Sciatic nerve (tissue), 2 donors: ENCODE measurements around the gene SEMA4B. TPM values are rescaled to one million over a fixed set of nuclear protein-coding genes. Genes with fewer than 3 reads are reported as not detected.

ENCODE experiments used
- ATAC-seq: fragments of 200-7000 bp; cut with Tn5 transposase; one replicate; pipeline ENCODE4 v1.9.1; 2020; ENCODE audit warnings: mild to moderate bottlenecking, moderate library complexity
- DNase-seq: peaks from one replicate; pipeline ENCODE4 v3.0.0-alpha.2; 2020; ENCODE audit warnings: low spot score
- intact Hi-C: fragments of 100-400 bp; cut with DNase I; formaldehyde crosslinking; loops from one replicate; pipeline ENCODE4 v1.14.2; 2022
- total RNA-seq: library from RNA; stranded (reverse); fragmentation: NEBNext Ultra II Directional; extraction: Animal tissue kit (Norgen Biotek cat#: 25700); gene quantifications from one replicate; pipeline ENCODE4 v1.2.1, GENCODE V29; 2021
- donor health status: DM: no; HTN: no; CAD: no.
- donor health status: DM: no; HTN: no; CAD: no.

Gene SEMA4B
- total RNA-seq, 1 donor from 2014 or later = 55.9 TPM

DNA sequence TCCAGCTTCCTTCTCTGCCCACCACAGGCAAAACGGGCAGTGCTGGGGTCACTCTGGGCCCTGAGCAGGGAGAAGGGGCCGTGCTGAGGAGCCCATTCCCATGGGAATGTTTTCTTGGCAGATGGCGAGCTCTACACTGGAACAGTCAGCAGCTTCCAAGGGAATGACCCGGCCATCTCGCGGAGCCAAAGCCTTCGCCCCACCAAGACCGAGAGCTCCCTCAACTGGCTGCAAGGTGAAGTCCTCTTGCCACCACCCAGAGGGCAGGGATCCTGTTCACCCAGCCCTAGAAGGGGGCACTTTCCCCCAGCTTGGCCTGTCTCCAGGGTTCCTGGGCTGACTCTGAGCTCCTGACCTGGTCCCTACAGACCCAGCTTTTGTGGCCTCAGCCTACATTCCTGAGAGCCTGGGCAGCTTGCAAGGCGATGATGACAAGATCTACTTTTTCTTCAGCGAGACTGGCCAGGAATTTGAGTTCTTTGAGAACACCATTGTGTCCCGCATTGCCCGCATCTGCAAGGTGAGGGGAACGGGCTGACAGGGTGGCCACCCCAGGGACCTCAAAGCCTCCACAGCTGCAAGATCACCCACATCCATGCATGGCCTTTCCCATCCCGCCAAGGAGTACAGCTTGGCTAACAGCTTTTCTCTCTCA is 20.2 kb downstream of the SEMA4B start:
- ATAC-seq (peak; percentile 89), DNase-seq (peak; percentile 88)
- intact Hi-C loops = no loop called here

DNA sequence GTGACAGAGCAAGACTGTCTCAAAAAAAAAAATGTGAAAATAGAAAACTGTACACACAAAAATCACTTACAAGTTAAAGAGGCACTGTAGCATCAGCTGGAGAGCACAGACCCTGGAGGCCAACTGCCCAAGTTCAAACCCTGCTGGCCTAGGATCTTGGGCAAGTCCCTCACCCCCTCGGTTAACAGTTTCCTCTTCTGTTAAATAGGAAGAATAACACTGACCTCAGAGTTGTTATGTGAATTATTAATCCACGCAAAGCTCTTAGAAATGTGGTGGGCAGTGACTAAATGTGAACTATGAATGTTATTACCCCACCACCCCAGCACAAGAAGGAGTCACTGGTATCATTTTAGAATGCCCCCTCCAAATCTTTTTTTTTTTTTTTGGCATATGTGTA is 21.4 kb downstream of the SEMA4B start:
- no peak for ATAC-seq
- intact Hi-C loops = no loop called here
- DNase-seq = no peak

DNA sequence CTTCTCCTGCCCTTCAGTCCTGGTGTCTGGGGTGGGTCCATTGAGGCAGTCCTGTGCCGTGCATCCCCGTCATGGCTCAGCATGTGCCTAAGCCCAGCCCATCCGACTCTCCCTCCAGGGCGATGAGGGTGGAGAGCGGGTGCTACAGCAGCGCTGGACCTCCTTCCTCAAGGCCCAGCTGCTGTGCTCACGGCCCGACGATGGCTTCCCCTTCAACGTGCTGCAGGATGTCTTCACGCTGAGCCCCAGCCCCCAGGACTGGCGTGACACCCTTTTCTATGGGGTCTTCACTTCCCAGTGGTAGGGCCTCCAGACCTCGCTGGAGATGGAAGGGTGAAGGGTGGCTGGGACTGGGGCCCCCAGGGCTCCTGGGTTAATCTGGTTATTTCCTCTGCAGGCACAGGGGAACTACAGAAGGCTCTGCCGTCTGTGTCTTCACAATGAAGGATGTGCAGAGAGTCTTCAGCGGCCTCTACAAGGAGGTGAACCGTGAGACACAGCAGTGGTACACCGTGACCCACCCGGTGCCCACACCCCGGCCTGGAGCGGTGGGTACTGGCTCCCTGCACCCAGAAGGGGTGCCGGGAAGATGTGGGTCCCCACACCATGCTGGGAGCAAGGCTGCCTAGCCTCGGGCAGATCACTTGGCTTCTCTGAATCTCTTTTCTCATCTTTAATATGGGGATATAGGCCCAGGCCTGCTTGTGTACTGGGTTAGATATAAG is 22.5 kb downstream of the SEMA4B start:
- ATAC-seq (no peak), DNase-seq (no peak)
- intact Hi-C loops = no loop called here

DNA sequence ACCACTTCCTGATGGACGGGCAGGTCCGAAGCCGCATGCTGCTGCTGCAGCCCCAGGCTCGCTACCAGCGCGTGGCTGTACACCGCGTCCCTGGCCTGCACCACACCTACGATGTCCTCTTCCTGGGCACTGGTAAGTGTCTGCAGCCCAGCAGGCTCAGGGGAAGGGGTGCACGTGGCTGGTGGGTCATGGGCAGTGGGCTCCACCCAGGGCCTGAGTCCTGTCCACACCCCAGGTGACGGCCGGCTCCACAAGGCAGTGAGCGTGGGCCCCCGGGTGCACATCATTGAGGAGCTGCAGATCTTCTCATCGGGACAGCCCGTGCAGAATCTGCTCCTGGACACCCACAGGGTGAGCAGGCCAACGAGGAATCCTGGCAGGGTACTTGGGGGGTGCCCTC is 23.9 kb downstream of the SEMA4B start:
- ATAC-seq = no peak
- no peak for DNase-seq
- intact Hi-C loops = no loop called here

DNA sequence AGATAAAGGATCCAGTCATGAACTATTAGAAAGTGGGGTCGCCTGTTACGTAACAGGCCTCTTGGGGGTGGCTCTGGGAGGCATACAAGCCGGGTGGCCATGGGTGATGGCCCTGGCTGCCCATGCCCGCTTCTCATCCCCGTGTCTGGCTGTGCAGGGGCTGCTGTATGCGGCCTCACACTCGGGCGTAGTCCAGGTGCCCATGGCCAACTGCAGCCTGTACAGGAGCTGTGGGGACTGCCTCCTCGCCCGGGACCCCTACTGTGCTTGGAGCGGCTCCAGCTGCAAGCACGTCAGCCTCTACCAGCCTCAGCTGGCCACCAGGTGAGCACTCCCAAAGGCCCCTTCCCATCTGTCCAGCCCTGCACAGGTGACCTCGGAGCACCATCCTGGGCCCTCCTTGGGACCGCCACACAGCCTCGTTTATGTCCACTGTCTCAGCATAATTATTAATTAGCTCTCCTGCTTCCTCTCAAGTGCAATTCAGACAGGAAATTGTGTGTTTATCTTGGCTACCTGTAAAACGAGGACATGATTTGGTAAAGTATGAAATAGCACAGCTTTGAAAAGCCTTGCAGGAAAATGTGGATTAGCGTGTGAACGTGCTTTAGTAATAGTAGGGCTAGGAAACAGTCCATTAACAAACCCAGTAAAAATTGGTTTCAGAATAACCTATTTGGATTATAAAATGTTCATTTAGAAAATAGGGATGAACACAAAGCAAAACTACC is 24.5 kb downstream of the SEMA4B start:
- ATAC-seq = no peak
- DNase-seq = no peak
- intact Hi-C loops = no loop called here

DNA sequence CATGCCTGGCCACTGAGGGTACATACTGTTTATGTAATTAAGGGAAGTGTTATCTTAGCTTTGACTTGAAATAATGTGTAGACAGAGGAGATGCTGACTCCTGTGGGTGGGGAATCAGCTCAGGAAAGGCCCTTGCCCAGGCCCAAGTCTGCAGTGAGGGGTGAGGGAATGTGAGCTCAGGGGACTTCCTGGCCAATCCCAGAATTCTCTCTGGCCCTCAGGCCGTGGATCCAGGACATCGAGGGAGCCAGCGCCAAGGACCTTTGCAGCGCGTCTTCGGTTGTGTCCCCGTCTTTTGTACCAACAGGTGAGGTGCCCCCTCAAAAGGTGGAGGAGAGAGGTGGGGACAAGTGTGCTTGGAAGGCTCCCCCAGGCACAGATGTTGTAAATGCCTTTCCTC is 26.2 kb downstream of the SEMA4B start:
- intact Hi-C loops = no loop called here
- ATAC-seq (no peak), DNase-seq (no peak)

DNA sequence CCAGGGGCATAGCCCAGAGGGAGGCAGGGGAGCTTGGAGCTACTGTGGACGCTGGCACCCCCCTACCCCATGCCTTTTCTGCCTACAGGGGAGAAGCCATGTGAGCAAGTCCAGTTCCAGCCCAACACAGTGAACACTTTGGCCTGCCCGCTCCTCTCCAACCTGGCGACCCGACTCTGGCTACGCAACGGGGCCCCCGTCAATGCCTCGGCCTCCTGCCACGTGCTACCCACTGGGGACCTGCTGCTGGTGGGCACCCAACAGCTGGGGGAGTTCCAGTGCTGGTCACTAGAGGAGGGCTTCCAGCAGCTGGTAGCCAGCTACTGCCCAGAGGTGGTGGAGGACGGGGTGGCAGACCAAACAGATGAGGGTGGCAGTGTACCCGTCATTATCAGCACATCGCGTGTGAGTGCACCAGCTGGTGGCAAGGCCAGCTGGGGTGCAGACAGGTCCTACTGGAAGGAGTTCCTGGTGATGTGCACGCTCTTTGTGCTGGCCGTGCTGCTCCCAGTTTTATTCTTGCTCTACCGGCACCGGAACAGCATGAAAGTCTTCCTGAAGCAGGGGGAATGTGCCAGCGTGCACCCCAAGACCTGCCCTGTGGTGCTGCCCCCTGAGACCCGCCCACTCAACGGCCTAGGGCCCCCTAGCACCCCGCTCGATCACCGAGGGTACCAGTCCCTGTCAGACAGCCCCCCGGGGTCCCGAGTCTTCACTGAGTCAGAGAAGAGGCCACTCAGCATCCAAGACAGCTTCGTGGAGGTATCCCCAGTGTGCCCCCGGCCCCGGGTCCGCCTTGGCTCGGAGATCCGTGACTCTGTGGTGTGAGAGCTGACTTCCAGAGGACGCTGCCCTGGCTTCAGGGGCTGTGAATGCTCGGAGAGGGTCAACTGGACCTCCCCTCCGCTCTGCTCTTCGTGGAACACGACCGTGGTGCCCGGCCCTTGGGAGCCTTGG is 27.0 kb downstream of the SEMA4B start:
- intact Hi-C loops = no loop called here
- DNase-seq (peak; percentile 62), ATAC-seq (no peak)

DNA sequence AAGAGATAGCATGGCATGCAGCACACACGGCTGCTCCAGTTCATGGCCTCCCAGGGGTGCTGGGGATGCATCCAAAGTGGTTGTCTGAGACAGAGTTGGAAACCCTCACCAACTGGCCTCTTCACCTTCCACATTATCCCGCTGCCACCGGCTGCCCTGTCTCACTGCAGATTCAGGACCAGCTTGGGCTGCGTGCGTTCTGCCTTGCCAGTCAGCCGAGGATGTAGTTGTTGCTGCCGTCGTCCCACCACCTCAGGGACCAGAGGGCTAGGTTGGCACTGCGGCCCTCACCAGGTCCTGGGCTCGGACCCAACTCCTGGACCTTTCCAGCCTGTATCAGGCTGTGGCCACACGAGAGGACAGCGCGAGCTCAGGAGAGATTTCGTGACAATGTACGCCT is 27.8 kb downstream of the SEMA4B start:
- intact Hi-C loops = no loop called here
- ATAC-seq (no peak), DNase-seq (no peak)

DNA sequence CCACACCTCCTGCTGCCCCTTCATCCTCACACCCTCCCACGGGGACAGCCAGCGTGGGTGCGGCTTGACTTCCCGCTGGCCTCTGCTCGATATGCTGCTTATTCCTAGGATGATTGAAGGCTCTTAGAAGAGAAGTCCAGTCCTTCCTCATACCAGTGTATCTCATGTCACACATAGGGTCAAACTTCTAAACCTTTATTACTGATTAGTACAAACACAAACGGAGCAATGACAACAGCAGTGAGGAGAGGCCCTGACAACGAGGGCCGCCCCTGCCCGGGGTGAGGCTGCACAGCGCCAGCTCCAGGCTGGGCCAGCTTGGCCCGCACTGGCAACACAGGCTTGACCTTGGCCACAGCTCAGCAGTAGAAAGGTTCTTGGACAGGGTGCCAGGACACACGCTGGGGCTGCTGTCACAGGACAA is 29.0 kb downstream of the SEMA4B start:
- ATAC-seq (no peak), DNase-seq (no peak)
- intact Hi-C loops = no loop called here

DNA sequence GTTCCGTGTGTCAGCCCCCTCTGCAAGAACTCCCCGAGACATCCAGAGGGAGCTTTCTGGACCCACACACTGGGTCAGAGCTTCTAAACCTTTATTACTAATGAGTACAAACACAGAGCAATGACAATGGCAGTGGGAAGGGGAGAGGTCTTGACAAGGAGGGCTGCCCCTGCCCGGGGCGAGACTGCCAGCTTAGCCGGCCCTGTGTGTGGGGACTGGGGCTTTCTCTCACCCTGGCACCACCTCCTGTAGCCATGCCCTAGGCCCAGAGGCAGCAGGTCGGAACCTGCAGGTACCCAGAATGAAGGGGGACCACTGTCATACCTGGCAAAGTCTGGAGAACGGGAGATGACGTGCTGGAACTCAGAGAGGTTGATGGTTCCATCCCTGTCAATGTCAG is 29.5 kb downstream of the SEMA4B start:
- no peak for ATAC-seq
- DNase-seq = no peak
- intact Hi-C loops = no loop called here

DNA sequence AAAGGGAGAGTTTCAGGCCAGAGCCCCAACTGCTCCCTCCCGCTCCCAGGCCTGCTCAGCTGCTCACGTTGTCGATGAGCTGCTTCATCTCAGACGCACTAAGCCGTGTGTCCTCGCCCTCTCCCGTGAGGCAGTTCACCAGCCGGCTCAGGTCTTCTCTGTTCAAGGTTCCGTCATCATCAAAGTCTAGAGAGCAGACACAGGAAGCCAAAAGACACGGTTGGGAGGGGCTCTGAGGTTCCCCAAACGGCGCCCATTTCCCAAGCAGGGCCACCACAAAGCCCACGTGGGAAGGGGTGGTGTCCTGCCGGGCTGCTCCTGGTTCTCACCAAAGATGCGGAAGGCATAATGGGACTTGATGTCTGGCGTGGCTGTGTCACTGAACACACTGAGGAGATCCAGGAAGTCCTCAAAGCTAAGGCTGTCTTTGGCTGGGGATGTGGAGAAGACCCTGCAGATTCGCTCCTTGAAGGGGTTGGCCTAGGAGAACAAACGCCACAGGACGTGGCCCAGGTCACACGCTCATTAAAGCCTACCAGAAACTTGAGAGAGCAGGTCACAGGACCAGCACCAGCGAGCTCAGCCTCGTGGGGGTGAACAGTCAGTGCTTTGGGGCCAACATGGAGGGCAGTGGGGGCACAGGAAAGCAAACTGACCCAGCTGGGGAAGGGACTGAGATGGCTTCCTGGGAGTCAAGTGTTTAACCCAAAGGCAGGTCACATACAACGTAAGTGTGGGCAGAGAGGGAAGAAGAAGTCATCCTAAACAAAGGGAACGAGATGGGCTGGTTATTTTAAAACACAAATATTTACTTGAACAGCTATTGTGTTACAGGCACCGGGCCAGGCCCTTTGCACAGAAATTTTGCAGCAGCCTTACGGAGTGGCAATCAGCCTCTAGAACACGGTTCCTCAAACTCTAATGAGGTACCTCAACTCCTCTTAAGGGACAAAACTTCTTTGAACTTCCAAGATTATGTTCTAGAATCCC is 30.2 kb downstream of the SEMA4B start:
- no peak for ATAC-seq
- DNase-seq = no peak
- intact Hi-C loops = no loop called here

DNA sequence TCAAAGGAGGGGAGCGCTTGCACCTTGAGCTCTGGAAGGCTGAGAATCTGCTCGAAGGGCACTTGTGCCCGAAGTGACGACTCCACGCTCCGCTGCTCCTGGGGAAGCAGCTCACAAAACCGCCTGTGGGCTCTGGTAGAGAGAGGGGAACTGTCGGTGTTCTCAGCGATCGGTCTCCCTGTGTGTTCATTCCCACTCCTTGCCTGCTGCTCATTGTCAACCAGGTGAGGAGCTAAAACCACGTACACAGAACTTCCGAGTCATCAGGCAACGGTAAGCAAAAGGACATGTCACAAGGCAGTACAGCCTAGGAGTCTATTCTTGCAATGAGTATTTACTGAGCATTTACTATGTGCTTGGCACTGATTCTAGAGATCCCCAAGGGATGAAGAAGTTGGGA is 31.1 kb downstream of the SEMA4B start:
- DNase-seq = no peak
- ATAC-seq = no peak
- intact Hi-C loops = no loop called here

DNA sequence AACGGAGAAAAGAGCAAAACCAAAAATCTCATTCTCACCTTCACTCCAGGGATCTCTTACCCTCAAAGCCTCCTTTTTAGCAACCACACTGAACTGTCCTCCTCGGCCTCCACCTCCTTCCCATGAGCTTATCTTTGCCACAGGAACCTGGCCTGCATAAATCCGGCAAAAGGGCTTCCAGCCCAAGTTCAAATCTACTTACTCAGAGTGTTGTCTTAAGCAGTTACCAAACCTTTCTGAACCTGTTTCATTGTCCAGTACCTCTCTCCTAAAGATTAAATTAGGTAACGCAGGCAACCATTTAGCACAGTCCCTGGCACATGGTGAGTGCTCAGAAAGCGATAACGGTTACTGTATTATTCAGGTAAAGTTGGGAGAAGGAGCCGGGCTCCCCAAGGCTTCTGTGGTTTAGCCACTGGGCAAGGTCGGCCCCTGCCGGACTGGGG is 31.8 kb downstream of the SEMA4B start:
- intact Hi-C loops = no loop called here
- ATAC-seq (no peak), DNase-seq (no peak)

DNA sequence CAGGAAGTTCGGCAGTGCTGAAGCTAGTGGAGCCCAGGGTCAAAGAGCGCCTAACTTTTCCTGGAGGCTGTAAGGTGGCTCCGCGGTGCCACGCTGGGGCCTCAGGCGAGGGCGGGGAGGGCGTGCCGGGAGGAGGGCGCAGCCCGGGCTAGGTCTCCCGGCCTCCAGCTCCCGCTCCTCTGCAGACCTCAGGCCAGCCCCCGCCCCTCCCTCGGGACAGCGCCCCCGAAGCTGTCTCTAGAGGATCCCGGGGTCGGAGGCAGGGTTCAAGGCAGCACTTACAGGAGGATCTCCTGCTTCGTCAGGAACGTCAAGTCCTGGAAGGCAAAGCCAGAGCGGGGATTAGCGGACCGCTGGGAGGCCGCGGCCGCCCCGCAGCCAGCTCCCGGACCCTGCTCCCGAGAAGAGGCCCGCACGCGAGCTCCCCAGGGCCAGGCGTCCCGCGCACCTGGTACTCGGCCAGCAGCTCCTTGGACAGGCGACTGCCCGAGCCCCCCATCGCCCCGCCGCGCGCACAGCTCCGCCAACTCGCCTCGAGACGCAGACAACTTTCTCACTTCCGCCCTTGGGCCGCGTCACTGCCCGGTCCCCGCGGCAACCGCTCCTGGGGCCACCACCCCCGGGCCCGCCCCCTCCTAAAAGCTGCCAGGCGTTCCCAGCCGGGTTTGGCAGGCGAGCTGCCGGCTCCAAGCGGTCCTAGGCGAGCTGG is 32.4 kb downstream of the SEMA4B start, which contains the start of gene CIB1:
Gene CIB1 (minus strand): TSS at position 555 of the 709 bp plus-strand sequence. CDS start 56 bp downstream, at position 499.
- intact Hi-C loops = no loop called here
- DNase-seq = peak; percentile 99
- peak; percentile 97 for ATAC-seq

DNA sequence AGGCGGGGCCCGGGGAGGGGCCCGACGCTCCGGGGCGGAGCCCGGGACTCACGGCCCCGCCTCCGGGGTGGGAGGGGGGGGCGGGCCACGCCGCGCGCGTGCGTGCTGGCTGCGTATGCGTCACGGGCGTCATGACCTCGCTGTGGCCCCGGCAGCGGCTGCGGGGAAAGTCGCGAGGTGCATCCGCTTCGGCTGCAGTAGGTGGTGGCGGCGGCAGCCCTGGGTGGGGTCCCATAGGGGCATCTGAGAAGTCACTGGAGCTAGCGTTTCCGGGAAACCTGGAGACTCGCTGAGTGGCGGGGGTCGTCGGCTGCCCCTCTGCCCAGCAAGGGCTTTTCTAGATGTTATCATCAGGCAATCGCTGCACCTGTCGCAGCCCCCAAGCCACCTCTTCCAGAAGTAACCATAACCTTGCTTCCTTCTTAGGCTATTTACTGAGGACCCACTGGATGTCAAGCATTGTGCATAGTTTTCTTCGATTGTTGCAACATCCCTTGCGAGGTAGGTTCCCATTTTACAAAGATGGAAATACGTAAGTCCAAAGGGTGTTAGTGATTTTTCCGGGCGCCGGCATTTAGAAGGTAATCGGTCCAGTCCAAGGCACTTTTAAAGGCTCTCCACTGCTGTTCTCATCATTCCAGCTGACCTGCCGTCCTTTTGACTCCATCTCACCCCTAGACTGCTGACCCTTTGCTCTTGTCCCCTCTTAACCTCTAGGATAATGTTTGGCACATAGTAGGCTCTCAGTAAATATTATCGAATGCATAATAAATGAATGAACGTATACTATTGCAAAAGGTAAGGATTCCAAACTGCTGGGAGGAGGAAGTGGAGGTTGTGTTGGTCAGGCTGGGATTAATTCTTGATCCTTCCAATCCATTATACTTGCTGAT is 33.2 kb downstream of the SEMA4B start, which contains the start of gene GDPGP1:
Gene GDPGP1 (plus strand): TSS at position 114 of the 893 bp plus-strand sequence. CDS start 6,700 bp downstream, outside the sequence.
- ATAC-seq (no peak), DNase-seq (no peak)
- intact Hi-C loops = no loop called here

DNA sequence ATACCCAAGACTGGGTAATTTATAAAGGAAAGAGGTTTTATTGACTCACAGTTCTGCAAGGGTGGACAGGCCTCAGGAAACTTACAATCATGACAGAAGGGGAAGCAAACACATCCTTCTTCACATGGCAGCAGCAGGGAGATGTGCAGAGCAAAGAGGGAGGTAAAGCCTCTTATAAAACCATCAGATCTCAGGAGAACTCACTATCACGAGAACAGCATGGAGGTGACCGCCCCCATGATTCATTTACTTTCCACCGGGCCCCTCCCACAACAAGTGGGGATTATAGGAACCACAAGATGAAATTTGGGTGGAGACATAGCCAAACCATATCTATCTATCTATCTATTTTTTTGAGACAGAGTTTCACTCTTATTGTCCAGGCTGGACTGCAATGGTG is 38.2 kb downstream of the SEMA4B start:
- intact Hi-C loops = no loop called here
- DNase-seq = no peak
- ATAC-seq = no peak
